ENCODE measurements around the gene RPUSD3.

The RPUSD3 gene

DNA sequence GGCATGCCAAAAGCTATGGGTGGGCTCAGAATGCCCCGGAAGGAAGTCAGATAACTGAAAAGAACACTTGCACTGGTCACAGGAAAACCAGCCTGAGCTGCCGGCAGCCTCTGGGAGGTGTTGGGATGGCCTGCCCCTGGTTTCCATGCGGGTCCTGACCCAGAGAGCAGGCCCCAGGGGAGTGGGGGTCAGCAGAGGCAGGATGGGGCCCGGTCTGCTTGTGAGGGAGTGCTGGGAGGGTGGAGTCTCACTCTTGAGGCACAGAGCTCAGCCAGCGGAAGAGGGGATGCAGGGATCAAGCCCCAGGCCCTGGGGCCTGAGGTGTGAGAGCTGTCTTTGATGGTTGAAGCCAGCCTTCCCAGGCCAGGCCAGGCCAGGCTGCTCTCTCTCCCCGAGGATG lies 2.4 kb upstream of the RPUSD3 start:
- Histone ChIP-seq H3K79me2 (no peaks in the 10 kb centered on the region), H3K36me3 (ENCODE audit: control insufficient read depth, insufficient read depth, low read length) (no peaks in the 10 kb centered on the region), H3K4me1 (no peaks in the 10 kb centered on the region), H3K9ac (no peak overlapping the region), H3K27ac (no peak overlapping the region), H3K4me3 (ENCODE audit: low read depth, low read length) (no peak overlapping the region), H3K4me2 (ENCODE audit: low read length) (no peak overlapping the region), H3K27me3 (ENCODE audit: control insufficient read depth, insufficient read depth, low read length) (no peaks in the 10 kb centered on the region), H2AFZ (no peak overlapping the region), H3K9me3 (ENCODE audit: control insufficient read depth, low read length) (no peaks in the 10 kb centered on the region)
- TF ChIP-seq CTCF (IDR thresholded peaks at IDR 0.05), result no peak

DNA sequence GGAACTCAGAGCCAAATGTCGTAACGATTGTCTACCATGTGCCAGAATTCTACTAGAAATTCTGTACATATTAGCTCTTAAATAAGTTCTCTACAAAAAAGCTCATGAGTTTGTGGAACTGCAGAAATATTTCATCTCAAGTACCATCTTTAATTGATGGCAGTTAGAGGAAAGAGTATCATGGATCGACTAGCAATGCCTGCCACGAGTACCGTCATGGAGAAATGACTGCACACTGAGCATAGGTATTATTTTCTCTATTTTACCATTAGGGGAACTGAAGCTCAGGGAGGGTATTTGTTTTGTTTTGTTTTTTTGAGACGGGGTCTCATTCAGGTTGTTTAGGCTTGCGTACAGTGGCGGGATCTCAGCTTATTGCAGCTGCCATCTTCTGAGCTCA lies 2.8 kb downstream of the RPUSD3 start:
- no peak overlapping the region for H3K9ac ChIP-seq
- TF ChIP-seq CTCF (IDR thresholded peaks at IDR 0.05), result no peak
- H3K27me3 ChIP-seq (ENCODE audit: control insufficient read depth, insufficient read depth, low read length), result no peaks in the 10 kb centered on the region
- H2AFZ ChIP-seq, result no peak overlapping the region
- no peak overlapping the region for H3K4me2 ChIP-seq (ENCODE audit: low read length)
- no peaks in the 10 kb centered on the region for H3K4me1 ChIP-seq
- no peak overlapping the region for H3K27ac ChIP-seq
- H3K9me3 ChIP-seq (ENCODE audit: control insufficient read depth, low read length), result no peaks in the 10 kb centered on the region
- no peaks in the 10 kb centered on the region for H3K79me2 ChIP-seq
- H3K4me3 ChIP-seq (ENCODE audit: low read depth, low read length), result no peak overlapping the region
- H3K36me3 ChIP-seq (ENCODE audit: control insufficient read depth, insufficient read depth, low read length), result no peaks in the 10 kb centered on the region

GRCh38 chr3:9838856-9839255 lies 5.0 kb downstream of the RPUSD3 start:
- Histone ChIP-seq H3K79me2 (no peaks in the 10 kb centered on the region), H3K4me2 (ENCODE audit: low read length) (no peak overlapping the region), H3K4me1 (no peaks in the 10 kb centered on the region), H3K27ac (no peak overlapping the region), H3K9me3 (ENCODE audit: control insufficient read depth, low read length) (no peaks in the 10 kb centered on the region), H3K9ac (no peak overlapping the region), H3K4me3 (ENCODE audit: low read depth, low read length) (no peak overlapping the region), H3K36me3 (ENCODE audit: control insufficient read depth, insufficient read depth, low read length) (no peaks in the 10 kb centered on the region), H3K27me3 (ENCODE audit: control insufficient read depth, insufficient read depth, low read length) (no peaks in the 10 kb centered on the region), H2AFZ (no peak overlapping the region)
- no peak for TF ChIP-seq CTCF (IDR thresholded peaks at IDR 0.05)

DNA sequence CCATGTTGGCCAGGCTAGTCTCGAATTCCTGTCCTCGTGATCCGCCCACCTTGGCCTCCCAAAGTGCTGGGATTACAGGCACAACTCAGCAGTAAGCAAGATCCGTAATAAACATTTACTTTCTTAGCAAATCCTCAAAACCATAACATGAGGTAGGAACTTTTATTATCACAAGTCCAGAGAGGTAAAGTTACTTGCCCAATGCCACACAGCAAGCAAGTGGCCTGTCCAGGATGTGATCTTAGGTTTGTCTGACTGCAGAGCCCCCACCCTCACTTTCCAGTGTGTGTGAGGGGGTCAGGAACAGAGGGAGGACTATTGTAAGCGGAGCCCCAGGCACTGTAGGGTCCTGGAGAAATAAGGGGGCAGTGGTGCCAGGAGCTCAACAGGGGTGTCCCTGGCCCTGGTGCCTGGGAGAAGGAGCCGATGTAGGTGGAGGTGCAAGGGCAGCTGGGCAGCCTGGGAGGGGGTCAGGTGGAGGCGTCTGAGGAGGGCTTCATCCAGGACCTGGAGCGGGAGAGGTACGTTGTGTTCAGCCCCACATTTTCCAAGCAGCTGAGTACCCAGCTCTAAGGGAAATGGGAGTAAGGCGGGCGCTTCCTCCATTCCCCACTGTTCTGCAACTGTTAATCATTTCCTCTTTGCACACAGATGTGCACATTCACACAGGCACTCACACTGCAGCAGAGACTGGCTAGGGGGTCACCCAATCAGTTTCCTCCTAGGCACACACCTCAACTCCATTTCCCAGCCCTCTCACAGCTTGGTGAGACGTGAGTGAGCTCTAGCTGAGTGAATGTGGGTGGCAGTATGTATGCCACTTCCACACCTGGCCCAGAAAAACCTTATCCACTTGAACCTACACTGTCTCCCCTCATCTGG lies 5.9 kb downstream of the RPUSD3 start:
- Histone ChIP-seq H3K27ac (no peak overlapping the region), H2AFZ (no peak overlapping the region)

More for the DNA sequence above, 5.9 kb downstream of the RPUSD3 start:
- H3K36me3 ChIP-seq (ENCODE audit: control insufficient read depth, insufficient read depth, low read length), result no peaks in the 10 kb centered on the region
- H3K9ac ChIP-seq, result no peak overlapping the region
- no peak overlapping the region for H3K4me2 ChIP-seq (ENCODE audit: low read length)
- H3K27me3 ChIP-seq (ENCODE audit: control insufficient read depth, insufficient read depth, low read length), result no peaks in the 10 kb centered on the region
- H3K79me2 ChIP-seq, result no peaks in the 10 kb centered on the region
- no peak overlapping the region for H3K4me3 ChIP-seq (ENCODE audit: low read depth, low read length)
- no peaks in the 10 kb centered on the region for H3K9me3 ChIP-seq (ENCODE audit: control insufficient read depth, low read length)
- no peak for TF ChIP-seq CTCF (IDR thresholded peaks at IDR 0.05)
- H3K4me1 ChIP-seq, result no peaks in the 10 kb centered on the region
